ENCODE data around the gene TMED8.
"Not testable (repeated sequence)": the region's sequence is repeated elsewhere in the genome, so short reads cannot be mapped to it uniquely, and the experiment has no call there.

TMED8 gene

GRCh38 chr14:77364146-77364545, 12.7 kb downstream of the TMED8 start:
- DNase-seq (ENCODE audit: low read depth in 2 of 2), result no peak

GRCh38 chr14:77359626-77360025, 17.3 kb downstream of the TMED8 start:
- DNase-seq (ENCODE audit: low read depth in 2 of 2), result no peak

- no peak for DNase-seq (ENCODE audit: low read depth in 2 of 2)
Measured at GRCh38 chr14:77356899-77357298, 20.0 kb downstream of the TMED8 start.

- no peak for DNase-seq (ENCODE audit: low read depth in 2 of 2)
Measured at GRCh38 chr14:77355811-77356210, 21.1 kb downstream of the TMED8 start.

GRCh38 chr14:77353469-77354141, 23.3 kb downstream of the TMED8 start:
- DNase-seq (ENCODE audit: low read depth in 2 of 2), result no peak

GRCh38 chr14:77347751-77348150, 29.1 kb downstream of the TMED8 start:
- DNase-seq (ENCODE audit: low read depth in 2 of 2), result no peak

GRCh38 chr14:77346495-77346894, 30.4 kb downstream of the TMED8 start:
- DNase-seq (ENCODE audit: low read depth in 2 of 2), result no peak

GRCh38 chr14:77344377-77344996, 32.4 kb downstream of the TMED8 start:
- DNase-seq (ENCODE audit: low read depth in 2 of 2), result no peak

- no peak for DNase-seq (ENCODE audit: low read depth in 2 of 2)
Measured at GRCh38 chr14:77343662-77344061, 33.2 kb downstream of the TMED8 start.

- no peak for DNase-seq (ENCODE audit: low read depth in 2 of 2)
Measured at GRCh38 chr14:77342726-77343397, 34.0 kb downstream of the TMED8 start.

GRCh38 chr14:77340389-77340788, 36.5 kb downstream of the TMED8 start:
- DNase-seq (ENCODE audit: low read depth in 2 of 2), result no peak

GRCh38 chr14:77339407-77339806, 37.5 kb downstream of the TMED8 start:
- no peak for DNase-seq (ENCODE audit: low read depth in 2 of 2)

GRCh38 chr14:77338302-77338701, 38.6 kb downstream of the TMED8 start:
- DNase-seq (ENCODE audit: low read depth in 2 of 2), result no peak

GRCh38 chr14:77337880-77338279, 39.0 kb downstream of the TMED8 start:
- no peak for DNase-seq (ENCODE audit: low read depth in 2 of 2)

GRCh38 chr14:77337255-77337654, 39.6 kb downstream of the TMED8 start:
- DNase-seq (ENCODE audit: low read depth in 2 of 2), result not testable (repeated sequence)

- DNase-seq (ENCODE audit: low read depth in 2 of 2), result no peak
Measured at GRCh38 chr14:77335576-77335975, 41.3 kb downstream of the TMED8 start.

- no peak for DNase-seq (ENCODE audit: low read depth in 2 of 2)
Measured at GRCh38 chr14:77329872-77330271, 47.0 kb downstream of the TMED8 start.

- DNase-seq (ENCODE audit: low read depth in 2 of 2), result no peak
Measured at GRCh38 chr14:77327111-77327510, 49.8 kb downstream of the TMED8 start.

GRCh38 chr14:77325746-77326094, 51.2 kb downstream of the TMED8 start:
- no peak for DNase-seq (ENCODE audit: low read depth in 2 of 2)

GRCh38 chr14:77324816-77325745, 51.8 kb downstream of the TMED8 start:
- DNase-seq (ENCODE audit: low read depth in 2 of 2), result no peak

- no peak for DNase-seq (ENCODE audit: low read depth in 2 of 2)
Measured at GRCh38 chr14:77324289-77324688, 52.6 kb downstream of the TMED8 start.

- DNase-seq (ENCODE audit: low read depth in 2 of 2), result no peak
Measured at GRCh38 chr14:77323571-77323970, 53.3 kb downstream of the TMED8 start.

All from stimulated activated CD4-positive, alpha-beta T cell treated with anti-CD3 and anti-CD28 coated beads, Interleukin-15, amount 100 ng/mL, for 48 hours (primary cell).